Gastrocnemius medialis (tissue), 4 donors: ENCODE results near the gene PPRC1. TPM values are rescaled to one million over a fixed set of nuclear protein-coding genes. Genes with fewer than 3 reads are reported as not detected.
A peak's percentile ranks its signal among the peaks of the same experiment; 100 is the strongest.

Source experiments
- ATAC-seq, 2 donors: fragments of 150-250 bp; one replicate each; pipeline ENCODE4 v1.9.1; 2016
- DNase-seq, 2 donors: peaks; one replicate each; pipeline ENCODE4 v3.0.0-alpha.2; 2019
- H3K27ac ChIP-seq, 4 donors: fragments of 200-600 bp; sonication (generic); 1 replicate in 1 of 4; 2 replicates in 3 of 4; pipeline ENCODE4 v1.5.1; 2016 to 2018; ENCODE audit warnings: mild to moderate bottlenecking in 2 of 4, moderate library complexity in 1 of 4
- H3K27me3 ChIP-seq, 3 donors: fragments of 200-600 bp; sonication (generic) in 2 of 3; 1 replicate in 1 of 3; 2 replicates in 2 of 3; pipeline versions ENCODE4 v1.5.1 to v1.6.0; 2016 to 2019; ENCODE audit warnings: mild to moderate bottlenecking in 1 of 3, moderate library complexity in 1 of 3
- H3K36me3 ChIP-seq, 2 donors: fragments of 200-600 bp; sonication (generic) in 1 of 2; one replicate each; pipeline ENCODE4 v1.5.1; 2017 to 2018
- H3K4me1 ChIP-seq, 2 donors: fragments of 200-600 bp; sonication (generic) in 1 of 2; one replicate each; pipeline ENCODE4 v1.5.1; 2016 to 2017; ENCODE audit warnings: mild to moderate bottlenecking in 2 of 2
- H3K4me3 ChIP-seq, 4 donors: fragments of 200-600 bp; sonication (generic) in 3 of 4; 1 replicate in 1 of 4; 2 replicates in 3 of 4; pipeline ENCODE4 v1.5.1; 2016 to 2019; ENCODE audit warnings: mild to moderate bottlenecking in 2 of 4
- H3K9me3 ChIP-seq, 3 donors: fragments of 200-600 bp; sonication (generic) in 2 of 3; 1 replicate in 1 of 3; 2 replicates in 2 of 3; pipeline ENCODE4 v1.5.1; 2016 to 2019
- CTCF ChIP-seq, 5 experiments: fragments of 450-650 bp in 3 of 5; fragments of 200-600 bp in 2 of 5; sonication (generic) in 2 of 5; IDR thresholded peaks in 4 of 5; conservative IDR thresholded peaks in 1 of 5; 1 replicate in 4 of 5; 2 replicates in 1 of 5; pipeline ENCODE4 v1.5.1; 2016 to 2019; ENCODE audit warnings: antibody characterized with exemption in 5 of 5, mild to moderate bottlenecking in 3 of 5, moderate library complexity in 3 of 5
- POLR2A ChIP-seq, 2 donors: fragments of 450-650 bp; IDR thresholded peaks; one replicate each; pipeline ENCODE4 v1.6.1; 2017; ENCODE audit warnings: antibody characterized with exemption in 2 of 2, mild to moderate bottlenecking in 2 of 2, moderate library complexity in 2 of 2
- in situ Hi-C, 4 donors: fragments of 200-750 bp; cut with MboI; loops; one replicate each; pipeline versions ENCODE4 v1.15.0 to v1.8.0; 2017; ENCODE audit warnings: low sequenced_read_pairs in 4 of 4
- intact Hi-C: fragments of 100-400 bp; cut with DNase I; formaldehyde crosslinking; loops from one replicate; pipeline ENCODE4 v1.15.1; 2023; ENCODE audit warnings: low total_unique reads
- total RNA-seq, 4 donors: library from RNA; depleted of rRNA; stranded (reverse); fragments of >200 nt; gene quantifications; one replicate each; pipeline versions ENCODE4 v1.1.0 to v1.2.3, GENCODE V29; 2016

PPRC1 gene
- 10 to 100 TPM; 13.3 to 26.5 (median 17.1) TPM for total RNA-seq

- peak; percentile 98 to 99 for DNase-seq
- peak; percentile 97 for ATAC-seq
- intact Hi-C loops (loop anchor here (1.0 to 5.0 kb wide), 4 partner anchors 12 to 370 kb away; partner anchors contain the start of genes ACTR1A, HPS6, LDB1 and NOLC1), in situ Hi-C loops (no loop called here)
- Histone ChIP-seq H3K27me3 (no peaks in the 10 kb centered on the region), H3K4me3 (peak within 1 kb of the TSS; percentile 90 to 98 (median 94)), H3K27ac (peak within 1 kb of the TSS; percentile 97 to 100 (median 99)), H3K9me3 (no peaks in the 10 kb centered on the region), H3K4me1 (peaks cover 28 to 31% of the 10 kb centered on the region in 2 donors), H3K36me3 (peaks cover 0 to 2% of the 10 kb centered on the region in 2 donors)
- TF ChIP-seq POLR2A (IDR thresholded peaks at IDR 0.05) (peak; percentile 91 to 93), CTCF (IDR thresholded peaks at IDR 0.05 in 4 of 5, conservative IDR thresholded peaks at IDR 0.05 in 1 of 5) (peak; percentile 73 to 95 (median 90))
Observed at GRCh38 chr10:102132563-102133372, at the start of gene PPRC1. Gene PPRC1 (plus strand): TSS chr10:102133040. CDS start chr10:102133069, 29 bp downstream.

- no peak for TF ChIP-seq CTCF (IDR thresholded peaks at IDR 0.05 in 4 of 5, conservative IDR thresholded peaks at IDR 0.05 in 1 of 5)
- no peak for TF ChIP-seq POLR2A (IDR thresholded peaks at IDR 0.05)
- intact Hi-C loops (no loop called here), in situ Hi-C loops (no loop called here)
- Histone ChIP-seq H3K27ac (no peak overlapping the region), H3K36me3 (no peaks in the 10 kb centered on the region), H3K27me3 (no peaks in the 10 kb centered on the region), H3K4me3 (no peak overlapping the region), H3K9me3 (no peaks in the 10 kb centered on the region), H3K4me1 (no peaks in the 10 kb centered on the region)
- DNase-seq (no peak), ATAC-seq (no peak)
Observed at GRCh38 chr10:102083541-102083940, 49.3 kb upstream of the PPRC1 start.

GRCh38 chr10:102085336-102085735, 47.5 kb upstream of the PPRC1 start:
- ATAC-seq (no peak), DNase-seq (no peak)
- Histone ChIP-seq H3K27ac (no peak overlapping the region), H3K9me3 (no peaks in the 10 kb centered on the region), H3K36me3 (no peaks in the 10 kb centered on the region), H3K27me3 (no peaks in the 10 kb centered on the region), H3K4me3 (no peak overlapping the region), H3K4me1 (no peaks in the 10 kb centered on the region)
- TF ChIP-seq POLR2A (IDR thresholded peaks at IDR 0.05) = no peak
- TF ChIP-seq CTCF (IDR thresholded peaks at IDR 0.05 in 4 of 5, conservative IDR thresholded peaks at IDR 0.05 in 1 of 5) = no peak
- intact Hi-C loops = no loop called here
- in situ Hi-C loops = no loop called here

GRCh38 chr10:102086196-102086595, 46.6 kb upstream of the PPRC1 start:
- Histone ChIP-seq H3K27ac (no peak overlapping the region), H3K9me3 (no peaks in the 10 kb centered on the region), H3K36me3 (no peaks in the 10 kb centered on the region), H3K4me3 (no peak overlapping the region), H3K27me3 (no peaks in the 10 kb centered on the region), H3K4me1 (no peaks in the 10 kb centered on the region)
- no peak for DNase-seq
- TF ChIP-seq POLR2A (IDR thresholded peaks at IDR 0.05) = no peak
- no peak for TF ChIP-seq CTCF (IDR thresholded peaks at IDR 0.05 in 4 of 5, conservative IDR thresholded peaks at IDR 0.05 in 1 of 5)
- ATAC-seq = no peak
- intact Hi-C loops = no loop called here
- in situ Hi-C loops = no loop called here
